ENCODE data around the gene NHEJ1. TPM values are rescaled to one million over a fixed set of nuclear protein-coding genes. Genes with fewer than 3 reads are reported as not detected.

Gene NHEJ1
- polyA plus RNA-seq, 3 donors: 12.6 to 20.9 (median 20.3) TPM

- Histone ChIP-seq H4K20me1 (ENCODE audit: insufficient read depth, low read length) (peaks cover 28% of the 10 kb centered on the region), H2AFZ (ENCODE audit: insufficient read depth, low read depth, low read length, poor library complexity, severe bottlenecking) (no peak overlapping the region), H3K79me2 (ENCODE audit: insufficient read depth, low read length) (no peaks in the 10 kb centered on the region), H3K4me1 (ENCODE audit: control insufficient read depth in 1 of 2, insufficient read depth in 2 of 2, low read length in 2 of 2) (no peaks in the 10 kb centered on the region), H3K27ac (ENCODE audit: low read depth in 1 of 2, low read length in 2 of 2) (no peak overlapping the region), H3K9me3 (replicated peaks in 1 of 2; ENCODE audit: control insufficient read depth in 1 of 2, insufficient read depth in 1 of 2, low read length in 2 of 2) (no peaks in the 10 kb centered on the region), H3K36me3 (replicated peaks in 1 of 2; ENCODE audit: control insufficient read depth in 1 of 2, insufficient read depth in 2 of 2, low read length in 2 of 2) (peaks cover 18 to 25% of the 10 kb centered on the region in 2 donors), H3K4me2 (replicated peaks; ENCODE audit: extremely low read depth, low read length, poor library complexity, severe bottlenecking) (no peak overlapping the region), H3K9ac (ENCODE audit: insufficient read depth, low read length, poor library complexity, severe bottlenecking) (no peak overlapping the region), H3K27me3 (ENCODE audit: control insufficient read depth in 2 of 2, insufficient read depth in 2 of 2, low read length in 2 of 2) (no peaks in the 10 kb centered on the region), H3K4me3 (replicated peaks in 1 of 3; ENCODE audit: low read depth in 2 of 3, low read length in 3 of 3) (no peak overlapping the region)
- no peak for TF ChIP-seq CTCF (IDR thresholded peaks at IDR 0.05)
- peaks cover 0 to 9% (median 2%) of the 10 kb centered on the region in 3 donors for H3K27me3 Mint-ChIP-seq (ENCODE audit: low read depth in 3 of 3)
- no peaks in the 10 kb centered on the region for H3K9me3 Mint-ChIP-seq
- H3K4me1 Mint-ChIP-seq: peaks cover 18% of the 10 kb centered on the region
- 0% methylated on average over 2 of the region's 6 CpGs for WGBS (ENCODE audit: insufficient coverage)
- DNase-seq: no peak
- intact Hi-C loops (cut with micrococcal nuclease): loop anchor here in 1 of 2 donors (10.0 kb wide), 1 partner anchor 326 kb away; the partner anchor contains the start of gene GMPPA
- no peak overlapping the region for H3K27ac Mint-ChIP-seq
- no peak overlapping the region for H3K4me3 Mint-ChIP-seq
- H3K36me3 Mint-ChIP-seq: peaks cover 34 to 42% of the 10 kb centered on the region in 2 donors
Observed at GRCh38 chr2:219168526-219168925, 7.9 kb upstream of the NHEJ1 start.

- intact Hi-C loops (cut with micrococcal nuclease): loop anchor here in 1 of 2 donors (10.0 kb wide), 1 partner anchor 327 kb away; the partner anchor contains the start of gene GMPPA
- H3K27ac Mint-ChIP-seq: no peak overlapping the region
- peaks cover 31 to 37% of the 10 kb centered on the region in 2 donors for H3K36me3 Mint-ChIP-seq
- no peaks in the 10 kb centered on the region for H3K4me1 ChIP-seq (ENCODE audit: control insufficient read depth in 1 of 2, insufficient read depth in 2 of 2, low read length in 2 of 2)
- H3K27ac ChIP-seq (ENCODE audit: low read depth in 1 of 2, low read length in 2 of 2): no peak overlapping the region
- peaks cover 13 to 20% of the 10 kb centered on the region in 2 donors for H3K36me3 ChIP-seq (replicated peaks in 1 of 2; ENCODE audit: control insufficient read depth in 1 of 2, insufficient read depth in 2 of 2, low read length in 2 of 2)
- H2AFZ ChIP-seq (ENCODE audit: insufficient read depth, low read depth, low read length, poor library complexity, severe bottlenecking): no peak overlapping the region
- DNase-seq: no peak
- H4K20me1 ChIP-seq (ENCODE audit: insufficient read depth, low read length): peaks cover 22% of the 10 kb centered on the region
- no peaks in the 10 kb centered on the region for H3K9me3 ChIP-seq (replicated peaks in 1 of 2; ENCODE audit: control insufficient read depth in 1 of 2, insufficient read depth in 1 of 2, low read length in 2 of 2)
- H3K4me3 ChIP-seq (replicated peaks in 1 of 3; ENCODE audit: low read depth in 2 of 3, low read length in 3 of 3): no peak overlapping the region
- 80% methylated on average over 2 of the region's 5 CpGs for WGBS (ENCODE audit: insufficient coverage)
- no peak for TF ChIP-seq CTCF (IDR thresholded peaks at IDR 0.05)
- no peak overlapping the region for H3K9ac ChIP-seq (ENCODE audit: insufficient read depth, low read length, poor library complexity, severe bottlenecking)
- H3K4me1 Mint-ChIP-seq: peaks cover 15% of the 10 kb centered on the region
- H3K27me3 Mint-ChIP-seq (ENCODE audit: low read depth in 3 of 3): peaks cover 0 to 9% (median 2%) of the 10 kb centered on the region in 3 donors
- no peak overlapping the region for H3K4me3 Mint-ChIP-seq
- H3K27me3 ChIP-seq (ENCODE audit: control insufficient read depth in 2 of 2, insufficient read depth in 2 of 2, low read length in 2 of 2): no peaks in the 10 kb centered on the region
- H3K79me2 ChIP-seq (ENCODE audit: insufficient read depth, low read length): no peaks in the 10 kb centered on the region
- H3K9me3 Mint-ChIP-seq: no peaks in the 10 kb centered on the region
- H3K4me2 ChIP-seq (replicated peaks; ENCODE audit: extremely low read depth, low read length, poor library complexity, severe bottlenecking): no peak overlapping the region
Observed at GRCh38 chr2:219167997-219168396, 7.4 kb upstream of the NHEJ1 start.
